RCC 7860 (cell line): ENCODE data around the gene ZNRD2.

ENCODE experiments used
- DNase-seq: peaks from one replicate; pipeline ENCODE4 v3.0.0-alpha.2; 2015; ENCODE audit warnings: low spot score
- FAIRE-seq: peaks from 2 replicates; lab custom pipeline; 2012; peaks lifted over from hg19 to GRCh38; lab: Jason Lieb, UNC

The ZNRD2 gene

DNA sequence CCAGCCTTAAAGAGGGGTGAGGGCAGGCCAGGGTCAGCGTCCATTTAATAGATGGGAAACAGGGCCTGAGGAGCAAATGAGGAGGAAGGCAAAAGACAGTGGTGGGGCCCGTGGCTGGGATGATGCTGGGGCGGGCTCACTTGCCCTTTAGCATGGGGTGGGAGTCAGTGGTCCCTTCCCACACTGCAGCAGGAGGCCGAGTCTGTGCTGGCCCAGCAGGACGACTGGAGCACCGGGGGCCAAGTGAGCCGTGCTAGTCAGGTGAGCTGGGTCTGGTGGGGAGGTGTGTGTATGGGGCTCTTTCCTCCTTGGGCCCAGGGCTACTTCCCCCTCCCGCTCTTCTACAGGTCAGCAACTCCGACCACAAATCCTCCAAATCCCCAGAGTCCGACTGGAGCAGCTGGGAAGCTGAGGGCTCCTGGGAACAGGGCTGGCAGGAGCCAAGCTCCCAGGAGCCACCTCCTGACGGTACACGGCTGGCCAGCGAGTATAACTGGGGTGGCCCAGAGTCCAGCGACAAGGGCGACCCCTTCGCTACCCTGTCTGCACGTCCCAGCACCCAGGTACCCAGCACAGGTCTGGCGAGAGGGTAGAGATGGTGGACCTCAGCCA, 32.6 kb upstream of the ZNRD2 start:
- DNase-seq = no peak
- no peak for FAIRE-seq

- FAIRE-seq (no peak), DNase-seq (no peak)
Measured at GRCh38 chr11:65538232-65538914, 31.9 kb upstream of the ZNRD2 start.

DNA sequence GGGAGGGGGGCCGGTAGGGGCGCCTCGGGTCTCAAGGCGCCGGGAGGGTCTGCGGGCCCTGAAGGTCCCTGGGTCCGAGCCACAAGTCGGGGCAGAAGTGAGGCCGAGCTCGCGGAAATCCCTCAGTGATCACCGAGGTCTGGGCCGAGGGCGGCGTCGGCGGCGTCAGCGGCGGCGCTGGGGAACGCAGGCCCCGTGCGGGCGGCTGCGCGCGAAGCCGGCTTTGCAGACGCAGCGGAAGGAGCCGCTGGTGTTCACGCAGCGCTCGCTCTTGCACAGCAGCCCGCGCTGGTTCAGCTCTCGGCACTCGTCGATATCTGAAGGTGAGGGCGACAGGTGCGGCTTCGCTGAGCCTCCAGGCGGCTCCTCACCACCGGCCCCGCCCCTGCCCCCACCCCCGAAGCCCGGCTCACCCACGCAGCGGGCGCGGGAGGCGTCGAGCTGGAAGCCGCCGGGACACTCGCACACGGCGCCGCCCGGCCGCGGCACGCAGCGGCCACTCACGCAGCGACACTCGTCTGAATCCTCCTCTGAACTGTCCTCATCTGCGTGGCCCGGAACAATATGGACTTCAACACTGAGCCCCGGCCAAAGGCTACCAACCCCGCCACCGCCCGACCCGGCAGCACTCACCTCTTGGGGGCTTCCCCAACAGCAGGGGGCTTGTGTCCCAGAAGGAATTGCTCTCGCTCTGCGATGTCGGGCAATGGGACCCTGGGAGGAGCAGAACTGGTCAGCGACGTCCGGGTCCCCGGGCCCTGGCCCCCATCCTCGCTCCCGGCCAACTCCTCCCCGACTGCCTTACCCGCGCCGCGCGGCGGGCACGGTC, 31.1 kb upstream of the ZNRD2 start:
- FAIRE-seq (no peak), DNase-seq (no peak)

DNA sequence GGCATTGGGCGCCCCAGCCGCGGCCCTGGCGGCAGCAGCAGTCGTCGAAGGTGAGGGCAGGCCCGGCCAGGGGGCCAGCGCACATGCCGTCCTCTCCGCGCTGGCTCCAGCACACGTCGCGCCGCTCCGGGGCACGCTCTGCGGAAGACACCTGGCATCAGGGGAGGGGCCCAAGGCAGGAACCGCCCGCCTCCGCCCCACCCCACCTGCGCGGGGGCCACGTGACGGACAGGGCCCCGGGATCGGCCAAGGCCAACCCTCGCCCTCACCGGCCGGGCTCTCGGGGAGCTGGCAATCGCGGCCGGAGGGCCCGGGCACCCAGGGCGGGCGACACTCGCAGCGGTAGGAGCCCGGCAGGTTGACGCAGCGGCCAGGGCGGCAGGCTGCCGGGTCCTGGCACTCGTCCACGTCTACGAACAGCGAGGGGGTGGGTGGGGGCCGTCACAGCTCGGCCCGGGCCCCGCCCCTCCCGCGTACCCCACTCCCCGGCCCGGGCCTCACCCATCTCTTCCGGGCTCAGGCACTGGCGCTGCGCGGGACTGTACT, 30.5 kb upstream of the ZNRD2 start:
- no peak for DNase-seq
- no peak for FAIRE-seq

GRCh38 chr11:65540290-65541092, 29.8 kb upstream of the ZNRD2 start:
- FAIRE-seq (no peak), DNase-seq (peak; percentile 74)

DNA sequence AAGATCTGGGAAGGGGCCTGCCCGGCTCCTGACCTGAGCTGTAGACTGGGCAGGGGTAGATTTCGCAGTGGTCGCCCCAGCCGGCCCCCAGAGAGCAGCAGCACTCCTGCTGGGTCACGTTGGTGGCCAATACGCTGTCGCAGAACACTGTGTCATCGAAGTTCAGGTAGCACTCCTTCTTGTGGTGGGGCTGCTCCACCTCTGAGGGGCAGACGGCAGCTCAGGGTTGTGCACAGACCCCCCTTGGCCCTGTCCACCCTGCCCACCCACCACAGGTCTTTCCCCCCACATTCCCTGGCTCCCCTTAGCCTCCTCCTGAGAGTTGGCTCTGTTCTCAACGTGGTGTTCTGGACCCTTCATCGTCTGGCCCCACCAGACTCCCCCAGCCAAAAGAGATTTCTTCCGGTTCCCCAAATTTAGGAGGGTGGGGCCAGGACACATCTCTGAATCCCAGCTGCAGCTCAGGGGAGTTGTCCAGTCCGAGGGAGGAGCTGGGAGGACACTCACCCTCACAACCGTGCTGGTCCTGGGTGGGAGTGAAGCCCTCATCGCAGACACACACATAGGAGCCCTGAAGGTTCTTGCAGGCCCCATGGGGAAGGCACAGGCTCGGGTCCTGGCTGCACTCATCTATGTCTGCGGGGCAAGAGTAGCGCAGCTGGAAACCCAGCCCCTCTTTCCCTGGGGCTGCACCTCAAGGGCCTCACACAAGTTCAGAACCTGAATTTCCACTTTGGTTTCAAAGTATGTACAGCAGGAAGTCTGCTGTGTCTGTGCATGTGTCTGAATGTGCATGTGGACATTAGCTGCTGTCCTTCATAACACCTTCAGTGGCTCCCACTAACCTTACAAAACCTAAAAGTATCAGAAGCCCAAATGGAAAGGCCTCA, 28.9 kb upstream of the ZNRD2 start:
- DNase-seq = no peak
- FAIRE-seq = no peak

DNA sequence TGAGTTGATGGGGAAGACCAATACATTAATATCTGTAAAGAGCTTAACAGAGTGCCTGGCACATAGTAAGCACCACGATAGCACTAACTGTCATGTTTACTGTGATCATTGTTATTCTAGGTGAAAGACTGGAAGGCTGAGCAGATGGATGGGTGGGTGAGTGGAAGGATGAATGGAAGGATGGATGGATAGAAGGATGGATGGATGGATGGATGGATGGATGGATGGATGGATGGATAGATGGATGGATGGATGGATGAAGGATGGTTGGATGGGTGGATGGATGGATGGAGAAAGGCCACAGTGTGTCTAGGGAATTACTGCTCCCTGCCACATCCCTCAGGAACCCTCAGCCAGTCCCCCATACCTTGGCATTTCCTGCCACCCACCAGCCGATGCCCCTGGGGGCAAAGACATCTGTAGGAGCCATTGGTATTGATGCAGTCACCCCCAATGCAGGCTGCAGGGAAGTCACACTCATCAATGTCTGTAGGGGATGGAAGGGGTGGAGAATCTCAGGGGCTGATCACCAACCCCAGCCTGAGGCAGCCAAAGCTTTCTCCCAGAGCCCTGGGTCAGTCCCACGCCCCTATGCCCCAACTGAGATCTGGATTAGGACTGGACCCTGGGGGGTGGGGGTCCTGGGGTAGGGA, 27.4 kb upstream of the ZNRD2 start:
- DNase-seq (no peak), FAIRE-seq (no peak)

- FAIRE-seq = no peak
- no peak for DNase-seq
Measured at GRCh38 chr11:65545853-65546216, 24.4 kb upstream of the ZNRD2 start.

DNA sequence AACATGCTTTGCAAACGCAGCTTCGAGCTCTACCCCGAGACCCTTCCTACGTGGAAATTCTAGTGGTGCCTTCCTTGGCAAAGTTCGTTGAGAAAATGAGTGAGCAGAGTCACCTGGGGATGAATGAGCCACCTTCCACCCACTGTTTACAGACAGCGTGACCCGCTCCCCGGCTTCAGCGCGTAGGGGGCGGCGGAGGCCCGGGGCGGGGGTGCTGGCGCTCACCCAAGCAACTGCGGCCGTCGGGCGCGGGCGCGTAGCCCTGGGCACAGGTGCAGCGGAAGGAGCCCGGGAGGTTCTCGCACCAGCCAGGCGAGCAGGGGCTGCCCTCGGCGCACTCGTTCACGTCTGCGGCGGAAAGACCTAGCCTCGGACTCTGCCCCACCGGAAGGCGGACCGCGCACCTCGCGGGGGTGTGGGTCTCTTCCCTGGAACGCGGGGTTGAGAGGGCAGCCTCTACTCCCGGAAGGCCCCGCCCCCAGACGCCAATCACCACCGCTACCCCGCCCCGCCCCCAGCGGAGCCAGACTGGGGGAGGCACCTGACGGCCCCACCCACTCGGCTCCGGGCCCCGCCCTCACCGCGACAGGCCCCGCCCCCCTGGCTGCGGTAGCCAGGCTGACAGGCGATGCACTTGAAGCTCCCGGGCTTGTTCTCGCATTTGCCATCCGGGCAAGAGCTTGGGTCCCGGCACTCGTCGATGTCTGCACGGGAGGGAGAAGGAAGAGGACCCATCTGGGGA, 23.9 kb upstream of the ZNRD2 start:
- FAIRE-seq = no peak
- DNase-seq = no peak

DNA sequence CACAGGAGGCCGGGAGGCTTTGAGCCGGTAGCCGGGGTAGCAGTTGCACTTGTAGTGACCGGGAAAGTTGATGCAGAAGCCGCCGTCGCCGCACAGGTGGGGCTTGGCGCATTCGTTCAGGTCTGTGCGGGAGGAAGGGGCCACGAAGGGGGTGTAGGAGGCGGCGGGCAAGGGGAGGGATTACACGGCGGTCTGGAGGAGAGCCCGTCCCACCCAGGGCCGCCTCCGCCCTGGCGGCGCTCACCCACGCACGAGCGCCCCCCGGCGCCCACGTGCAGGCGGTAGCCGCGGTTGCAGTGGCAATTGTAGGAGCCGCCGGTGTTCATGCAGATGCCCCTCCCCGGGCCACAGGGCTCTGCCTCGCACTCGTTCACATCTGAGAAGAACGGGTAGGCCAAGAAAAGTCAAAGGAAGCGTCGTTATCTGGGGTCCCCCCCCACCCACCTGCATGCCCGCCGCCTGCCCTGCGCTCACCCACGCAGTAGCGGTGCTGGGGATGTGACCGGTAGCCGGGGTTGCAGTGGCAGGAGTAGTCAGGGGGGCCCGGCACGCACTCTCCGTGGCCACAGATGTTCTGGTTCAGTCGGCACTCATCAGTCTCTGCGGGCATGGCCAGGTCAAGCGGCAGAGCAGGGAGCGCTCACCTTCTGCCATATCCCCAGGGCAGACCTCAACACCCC, 22.7 kb upstream of the ZNRD2 start:
- FAIRE-seq (no peak), DNase-seq (no peak)

DNA sequence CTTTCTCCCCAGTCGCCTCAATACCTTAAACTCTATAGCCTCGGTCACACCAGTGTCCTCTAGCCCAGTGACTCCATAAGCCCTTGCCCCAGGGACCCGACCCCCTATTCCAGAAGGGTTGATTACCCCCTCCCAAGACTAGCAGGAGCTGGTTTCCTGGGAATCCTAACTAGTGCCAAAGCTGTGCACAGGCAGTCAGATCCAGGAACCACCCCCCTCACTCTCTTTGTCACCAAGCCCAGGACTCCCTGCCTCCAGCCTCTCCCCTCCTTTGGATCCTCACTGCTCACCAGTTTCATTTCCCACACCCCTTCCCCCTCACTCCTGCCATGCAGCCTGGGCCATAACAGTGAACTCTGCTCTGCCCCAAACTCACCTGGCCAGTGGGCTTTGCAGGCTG, 21.9 kb upstream of the ZNRD2 start:
- no peak for FAIRE-seq
- DNase-seq = no peak

- FAIRE-seq (no peak), DNase-seq (peak; percentile 48)
Measured at GRCh38 chr11:65549096-65549495, 21.2 kb upstream of the ZNRD2 start.

DNA sequence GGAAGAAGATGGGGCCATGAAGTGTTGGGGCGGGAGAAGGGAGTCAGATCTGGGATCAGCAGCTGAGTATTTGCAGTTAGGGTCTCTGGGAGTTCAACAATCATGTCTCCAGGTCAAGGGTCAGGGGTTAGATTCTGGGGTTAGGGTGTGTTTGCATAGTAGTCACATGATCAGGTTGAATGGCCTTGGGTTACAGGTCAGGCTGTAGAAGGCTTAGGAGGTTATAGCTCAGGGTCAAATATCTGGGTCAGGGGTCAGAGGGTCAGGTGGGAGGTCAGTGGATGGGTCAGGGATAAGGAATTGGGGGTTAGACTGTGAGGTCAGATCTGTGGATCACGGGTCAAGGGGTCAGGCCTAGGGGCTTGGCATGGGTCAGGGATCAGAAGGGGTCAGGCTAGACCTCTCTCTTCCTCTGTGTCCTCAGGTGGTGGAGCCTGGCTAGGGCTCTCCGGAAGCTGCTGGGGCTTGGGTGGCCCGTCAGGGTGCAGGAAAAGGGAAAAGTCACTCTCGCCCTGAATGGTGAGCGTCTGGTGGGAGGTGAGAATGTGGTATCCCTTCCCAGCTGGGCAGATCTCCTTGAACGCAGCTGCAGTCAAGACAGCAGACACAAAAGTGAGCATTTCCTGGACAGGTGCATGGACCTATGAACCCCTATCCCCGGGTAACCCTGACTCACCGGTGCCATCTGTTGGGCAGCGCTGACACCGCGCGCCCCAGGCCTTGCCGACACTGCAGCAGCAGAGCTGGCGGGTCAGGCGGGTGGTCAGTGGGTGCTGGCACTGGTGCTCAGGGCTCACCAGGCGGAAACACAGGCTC, 18.5 kb upstream of the ZNRD2 start:
- FAIRE-seq = no peak

DNA sequence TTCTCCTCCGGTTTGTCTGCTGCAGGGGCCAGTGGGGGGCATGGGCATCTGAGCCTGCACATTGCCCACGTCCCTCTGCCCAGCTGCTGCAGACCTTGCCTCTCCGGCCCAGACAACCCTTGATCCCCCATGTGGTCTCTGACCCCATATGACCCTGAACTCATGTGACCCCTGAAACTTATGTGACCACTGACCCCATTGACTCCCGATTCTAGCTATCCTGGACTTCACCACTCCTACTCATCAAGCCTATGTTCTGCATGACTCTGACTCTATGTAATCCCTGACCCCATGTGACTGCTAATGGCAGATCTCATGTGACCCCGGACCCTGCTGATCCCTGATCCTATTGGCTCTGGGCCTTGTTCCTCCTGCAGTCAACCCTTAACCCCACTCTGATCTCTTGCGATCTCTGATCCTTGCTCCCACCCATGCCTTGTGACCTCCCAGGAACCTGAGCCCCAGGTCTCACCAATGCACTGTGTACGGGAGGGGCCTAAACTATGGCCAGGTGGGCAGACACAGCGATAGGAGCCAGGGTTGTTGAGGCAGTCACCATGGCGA, 17.8 kb upstream of the ZNRD2 start:
- no peak for FAIRE-seq
- no peak for DNase-seq

More for the DNA sequence above, 18.5 kb upstream of the ZNRD2 start:
- DNase-seq = no peak

GRCh38 chr11:65553301-65554001, 16.8 kb upstream of the ZNRD2 start:
- no peak for FAIRE-seq
- no peak for DNase-seq

GRCh38 chr11:65554057-65554818, 16.0 kb upstream of the ZNRD2 start:
- DNase-seq = no peak
- no peak for FAIRE-seq
